CD4-positive, alpha-beta T cell treated with Interleukin-15 for 1 hour (primary cell): ENCODE results near the gene HAGH.
"Not testable (repeated sequence)": the region's sequence is repeated elsewhere in the genome, so short reads cannot be mapped to it uniquely, and the experiment has no call there.

Experiments used
- DNase-seq: peaks from one replicate; pipeline ENCODE4 v3.0.0-alpha.2; 2020

The HAGH gene

GRCh38 chr16:1826691-1827573 is at the start of gene HAGH, which contains the start of gene FAHD1:
Gene HAGH, minus strand, starts transcription at chr16:1826825. Its CDS starts 38 bp downstream, at chr16:1826787.
Gene FAHD1, plus strand, starts transcription at chr16:1827206. Its CDS starts 33 bp downstream, at chr16:1827239.
- peak; percentile 90 for DNase-seq

- not testable (repeated sequence) for DNase-seq
Measured at GRCh38 chr16:1876066-1876465, 49.4 kb upstream of the HAGH start.

GRCh38 chr16:1874854-1875253 is 48.2 kb upstream of the HAGH start:
- no peak for DNase-seq

- DNase-seq = peak; percentile 20
Measured at GRCh38 chr16:1871974-1872635, 45.5 kb upstream of the HAGH start, which contains the start of gene MEIOB. Gene MEIOB, minus strand, starts transcription at chr16:1872164. Its CDS starts 3,989 bp downstream, at chr16:1868175.

GRCh38 chr16:1870365-1871082 is 43.9 kb upstream of the HAGH start:
- no peak for DNase-seq

- no peak for DNase-seq
Measured at GRCh38 chr16:1865902-1866690, 39.5 kb upstream of the HAGH start.

- DNase-seq = no peak
Measured at GRCh38 chr16:1863681-1864460, 37.2 kb upstream of the HAGH start.

GRCh38 chr16:1862394-1862793 is 35.8 kb upstream of the HAGH start:
- no peak for DNase-seq

GRCh38 chr16:1861730-1862129 is 35.1 kb upstream of the HAGH start:
- DNase-seq = no peak

- DNase-seq = no peak
Measured at GRCh38 chr16:1859650-1860049, 33.0 kb upstream of the HAGH start.

- DNase-seq = no peak
Measured at GRCh38 chr16:1858189-1858865, 31.7 kb upstream of the HAGH start.

- no peak for DNase-seq
Measured at GRCh38 chr16:1857433-1858097, 30.9 kb upstream of the HAGH start.

- no peak for DNase-seq
Measured at GRCh38 chr16:1851793-1852192, 25.2 kb upstream of the HAGH start.

GRCh38 chr16:1850981-1851380 is 24.4 kb upstream of the HAGH start:
- DNase-seq = no peak

- no peak for DNase-seq
Measured at GRCh38 chr16:1846416-1846815, 19.8 kb upstream of the HAGH start.

- DNase-seq = no peak
Measured at GRCh38 chr16:1845985-1846384, 19.4 kb upstream of the HAGH start.

GRCh38 chr16:1839554-1839953 is 12.9 kb upstream of the HAGH start:
- no peak for DNase-seq

- no peak for DNase-seq
Measured at GRCh38 chr16:1834096-1834495, 7.5 kb upstream of the HAGH start.

GRCh38 chr16:1832838-1833454 is 6.3 kb upstream of the HAGH start:
- no peak for DNase-seq
